Upper lobe of right lung (tissue), 1 donor: ENCODE data around the gene TPH1. TPM values are rescaled to one million over a fixed set of nuclear protein-coding genes. Genes with fewer than 3 reads are reported as not detected.

Source experiments
- ATAC-seq: fragments of 200-7000 bp; cut with Tn5 transposase; one replicate; pipeline ENCODE4 v1.9.1; 2020; ENCODE audit warnings: mild to moderate bottlenecking, moderate library complexity
- DNase-seq: peaks from one replicate; pipeline ENCODE4 v3.0.0-alpha.2; 2020
- H3K27ac ChIP-seq: fragments of 200-600 bp; one replicate; pipeline ENCODE4 v1.8.0; 2022
- H3K27me3 ChIP-seq: fragments of 200-600 bp; one replicate; pipeline ENCODE4 v1.8.0; 2022; ENCODE audit warnings: mild to moderate bottlenecking
- H3K36me3 ChIP-seq: fragments of 200-600 bp; one replicate; pipeline ENCODE4 v1.8.0; 2022
- H3K4me1 ChIP-seq: fragments of 200-600 bp; one replicate; pipeline ENCODE4 v1.8.0; 2022
- H3K4me3 ChIP-seq: fragments of 200-600 bp; one replicate; pipeline ENCODE4 v1.8.0; 2022; ENCODE audit warnings: mild to moderate bottlenecking
- H3K9me3 ChIP-seq: fragments of 200-600 bp; one replicate; pipeline ENCODE4 v1.8.0; 2022
- intact Hi-C: fragments of 100-400 bp; cut with DNase I; formaldehyde crosslinking; loops from one replicate; pipeline ENCODE4 v1.11.0; 2022
- total RNA-seq: library from RNA; stranded (reverse); fragmentation: NEBNext Ultra II Directional; extraction: Animal tissue kit (Norgen Biotek cat#: 25700); gene quantifications from one replicate; pipeline ENCODE4 v1.2.1, GENCODE V29; 2021
- TF ChIP-seq, protein P1 (sequence below): fragments of 200-600 bp; IDR thresholded peaks from one replicate; pipeline ENCODE4 v1.8.0; 2022; ENCODE audit warnings: antibody characterized with exemption
- donor health status: DM: no; HTN: yes; CAD: no; lungs with severe emphysema.

Gene TPH1
- total RNA-seq, 1 donor from 2014 or later: 0.29 TPM

DNA sequence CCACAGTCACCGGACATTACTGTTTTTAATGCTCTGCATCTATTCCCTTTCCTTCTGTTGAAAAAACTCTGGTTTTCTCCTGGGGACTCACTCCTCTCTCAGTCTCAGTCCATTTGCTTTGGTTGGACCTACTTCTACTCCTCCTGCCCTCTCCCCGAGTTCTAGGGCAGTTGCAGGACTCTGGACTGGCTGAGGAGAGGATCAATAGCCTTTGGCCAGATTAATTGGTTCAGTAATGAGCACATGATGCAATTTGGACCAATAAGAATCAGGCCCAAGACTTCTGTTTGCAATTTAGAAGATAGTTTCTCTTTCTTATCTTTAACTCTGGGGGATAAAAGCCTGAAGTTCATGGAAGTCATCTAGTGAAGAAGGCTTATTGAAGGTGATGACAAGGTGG lies 15.3 kb upstream of the TPH1 start:
- no peak for ATAC-seq
- H3K36me3 ChIP-seq: no peaks in the 10 kb centered on the region
- intact Hi-C loops: no loop called here
- TF ChIP-seq, protein P1, sequence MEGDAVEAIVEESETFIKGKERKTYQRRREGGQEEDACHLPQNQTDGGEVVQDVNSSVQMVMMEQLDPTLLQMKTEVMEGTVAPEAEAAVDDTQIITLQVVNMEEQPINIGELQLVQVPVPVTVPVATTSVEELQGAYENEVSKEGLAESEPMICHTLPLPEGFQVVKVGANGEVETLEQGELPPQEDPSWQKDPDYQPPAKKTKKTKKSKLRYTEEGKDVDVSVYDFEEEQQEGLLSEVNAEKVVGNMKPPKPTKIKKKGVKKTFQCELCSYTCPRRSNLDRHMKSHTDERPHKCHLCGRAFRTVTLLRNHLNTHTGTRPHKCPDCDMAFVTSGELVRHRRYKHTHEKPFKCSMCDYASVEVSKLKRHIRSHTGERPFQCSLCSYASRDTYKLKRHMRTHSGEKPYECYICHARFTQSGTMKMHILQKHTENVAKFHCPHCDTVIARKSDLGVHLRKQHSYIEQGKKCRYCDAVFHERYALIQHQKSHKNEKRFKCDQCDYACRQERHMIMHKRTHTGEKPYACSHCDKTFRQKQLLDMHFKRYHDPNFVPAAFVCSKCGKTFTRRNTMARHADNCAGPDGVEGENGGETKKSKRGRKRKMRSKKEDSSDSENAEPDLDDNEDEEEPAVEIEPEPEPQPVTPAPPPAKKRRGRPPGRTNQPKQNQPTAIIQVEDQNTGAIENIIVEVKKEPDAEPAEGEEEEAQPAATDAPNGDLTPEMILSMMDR: no peak
- no peak for DNase-seq
- no peak overlapping the region for H3K27ac ChIP-seq
- no peaks in the 10 kb centered on the region for H3K27me3 ChIP-seq
- no peaks in the 10 kb centered on the region for H3K9me3 ChIP-seq
- no peak overlapping the region for H3K4me3 ChIP-seq
- H3K4me1 ChIP-seq: no peaks in the 10 kb centered on the region

DNA sequence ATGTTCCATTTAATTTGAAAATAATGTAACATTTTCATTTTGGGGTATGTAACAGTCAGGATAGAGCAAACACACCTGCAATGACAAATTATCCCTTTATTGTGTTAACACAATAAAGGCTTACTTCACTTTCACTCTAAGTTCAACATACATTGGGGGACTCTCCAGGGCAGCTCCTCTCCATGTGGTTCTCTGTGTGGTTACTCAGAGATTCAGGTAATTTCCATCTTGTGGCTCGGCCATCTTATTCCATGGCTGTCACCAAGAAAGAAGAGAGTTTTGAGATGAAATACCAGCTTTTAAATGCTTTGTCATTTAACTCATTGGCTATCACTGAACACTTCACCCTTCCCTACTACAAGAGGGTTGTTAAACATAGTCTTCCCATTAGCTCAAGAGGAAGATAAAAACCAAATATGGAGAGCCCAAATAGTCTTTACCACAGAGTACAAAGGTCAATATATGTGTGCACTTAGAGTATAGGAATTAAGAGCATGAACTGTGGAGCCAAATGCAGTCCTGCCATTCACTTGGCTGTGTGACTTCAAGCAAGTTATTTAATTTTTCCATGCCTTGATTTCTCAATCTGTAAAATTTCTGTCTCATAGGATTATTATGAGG lies 10.6 kb upstream of the TPH1 start:
- intact Hi-C loops: no loop called here
- Histone ChIP-seq H3K27ac (no peak overlapping the region), H3K4me1 (no peaks in the 10 kb centered on the region), H3K36me3 (no peaks in the 10 kb centered on the region), H3K27me3 (no peaks in the 10 kb centered on the region), H3K4me3 (no peak overlapping the region), H3K9me3 (no peaks in the 10 kb centered on the region)
- TF ChIP-seq, protein P1: no peak
- ATAC-seq (no peak), DNase-seq (no peak)

DNA sequence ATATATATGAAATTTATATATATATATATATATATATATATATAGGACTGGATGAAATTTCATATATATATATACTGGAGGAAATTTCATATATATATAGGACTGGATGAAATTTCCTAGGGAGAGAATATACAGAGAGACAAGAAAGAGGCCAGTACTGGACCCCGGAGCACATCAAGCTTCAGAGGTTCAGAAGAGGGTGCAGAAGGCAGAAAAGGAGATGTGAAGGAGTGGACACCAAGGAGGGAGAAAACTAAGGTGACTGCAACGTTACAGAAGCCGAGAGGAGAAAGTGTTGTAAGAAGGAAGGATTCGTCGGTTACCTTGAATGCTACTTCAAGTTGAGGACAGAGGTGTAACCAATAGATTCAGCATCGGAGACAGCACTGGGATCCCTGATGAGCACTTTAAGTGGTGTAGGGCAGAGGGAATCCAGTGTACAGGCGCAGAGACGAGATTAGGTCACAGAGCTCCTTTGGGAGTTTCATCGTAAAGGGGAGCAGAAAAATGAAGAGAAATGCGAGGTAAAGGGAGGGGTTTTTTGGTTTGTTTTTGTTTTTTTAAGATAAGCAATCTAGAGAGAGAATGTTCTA lies 8.5 kb upstream of the TPH1 start:
- ATAC-seq: no peak
- no peak overlapping the region for H3K27ac ChIP-seq
- H3K4me1 ChIP-seq: no peaks in the 10 kb centered on the region
- H3K36me3 ChIP-seq: no peaks in the 10 kb centered on the region
- no peak for DNase-seq
- no peaks in the 10 kb centered on the region for H3K9me3 ChIP-seq
- intact Hi-C loops: no loop called here
- TF ChIP-seq, protein P1: no peak
- H3K27me3 ChIP-seq: no peaks in the 10 kb centered on the region
- H3K4me3 ChIP-seq: no peak overlapping the region

DNA sequence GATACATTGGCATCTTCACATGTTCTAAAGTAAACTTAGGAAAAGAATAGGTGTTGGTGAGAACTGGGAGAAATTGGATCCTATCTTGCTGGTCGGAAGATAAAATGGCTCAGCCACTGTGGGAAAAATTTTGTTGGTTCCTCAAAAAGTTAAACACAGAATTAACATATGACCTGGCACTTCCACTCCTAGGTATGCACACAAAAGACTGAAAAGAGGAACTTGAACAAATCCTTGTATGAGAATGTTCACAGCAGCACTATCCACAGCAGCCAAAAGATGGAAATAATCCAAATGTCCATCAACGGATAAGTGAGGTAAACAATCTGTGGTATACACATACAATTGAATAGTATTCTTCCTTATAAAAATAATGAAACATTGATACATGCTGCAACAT lies 4.8 kb upstream of the TPH1 start:
- peaks cover 25% of the 10 kb centered on the region for H3K27me3 ChIP-seq
- no peaks in the 10 kb centered on the region for H3K4me1 ChIP-seq
- H3K27ac ChIP-seq: no peak overlapping the region
- DNase-seq: no peak
- H3K36me3 ChIP-seq: no peaks in the 10 kb centered on the region
- H3K9me3 ChIP-seq: no peaks in the 10 kb centered on the region
- ATAC-seq: no peak
- TF ChIP-seq, protein P1: no peak
- intact Hi-C loops: no loop called here
- H3K4me3 ChIP-seq: no peak overlapping the region

DNA sequence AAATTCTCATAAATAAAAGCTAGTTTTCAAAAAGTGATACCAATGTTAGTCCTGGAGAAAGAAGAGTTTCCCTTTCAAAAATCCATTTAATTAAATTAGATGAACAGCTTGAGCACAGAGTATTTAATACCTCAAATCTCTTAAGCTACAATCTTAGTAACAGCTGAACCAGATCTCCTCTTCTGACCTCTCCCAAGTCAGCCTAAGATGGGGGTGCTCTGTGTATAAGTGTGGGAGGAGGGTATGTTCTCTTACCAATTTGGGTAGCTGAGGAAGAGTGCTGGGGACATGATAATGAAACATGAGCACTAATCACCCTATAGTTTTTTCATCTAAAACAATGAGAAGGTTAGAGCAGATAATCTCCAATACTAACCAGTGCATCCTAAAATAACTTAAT lies 9.6 kb downstream of the TPH1 start:
- Histone ChIP-seq H3K4me1 (no peaks in the 10 kb centered on the region), H3K36me3 (no peaks in the 10 kb centered on the region), H3K27ac (no peak overlapping the region), H3K9me3 (no peaks in the 10 kb centered on the region), H3K27me3 (no peaks in the 10 kb centered on the region), H3K4me3 (no peak overlapping the region)
- intact Hi-C loops: no loop called here
- TF ChIP-seq, protein P1: no peak
- DNase-seq (no peak), ATAC-seq (no peak)
